ENCODE measurements around the gene PSTK. TPM values are rescaled to one million over a fixed set of nuclear protein-coding genes. Genes with fewer than 3 reads are reported as not detected.

The PSTK gene
- total and polyA plus RNA-seq, 9 of the 15 experiments (the other 6 are each of a cell fraction or from before 2014, with no cell fraction given): 13.2 to 49.7 (median 18.9) TPM

GRCh38 chr10:122980209-122981065 is at the start of gene PSTK (continued):
- TF ChIP-seq ERF (CRISPR knock-in tag; IDR thresholded peaks at IDR 0.05): peak; percentile 70; the same call in 1 of the 2 replicates
- no peak for TF ChIP-seq RFX1 (IDR thresholded peaks at IDR 0.05)
- no peak; the same call in 1 of the 2 replicates for TF ChIP-seq ZNF395 (CRISPR knock-in tag; IDR thresholded peaks at IDR 0.05)
- no peak; the same call in 1 of the 2 replicates for TF ChIP-seq CREB3L1 (IDR thresholded peaks at IDR 0.05; ENCODE audit: borderline replicate concordance, low read depth)
- TF ChIP-seq MAFG (tag; conservative IDR thresholded peaks at IDR 0.05): no peak
- peak; percentile 71 for TF ChIP-seq ZSCAN29 (IDR thresholded peaks at IDR 0.05)
- TF ChIP-seq ZNF318 (IDR thresholded peaks at IDR 0.05; ENCODE audit: borderline replicate concordance in 1 of 2, low read depth in 1 of 2): no peak
- TF ChIP-seq ZNF707 (CRISPR knock-in tag; conservative IDR thresholded peaks at IDR 0.05): no peak
- no peak for TF ChIP-seq ZNF75A (CRISPR knock-in tag; IDR thresholded peaks at IDR 0.05)
- no peak for TF ChIP-seq ZNF124 (CRISPR knock-in tag; IDR thresholded peaks at IDR 0.05)
- no peak for TF ChIP-seq BDP1 (IDR thresholded peaks at IDR 0.05; ENCODE audit: insufficient read depth, insufficient read length)
- no peak for TF ChIP-seq RFX5 (IDR thresholded peaks at IDR 0.05; ENCODE audit: low read depth, low read length)
- TF ChIP-seq NCOA6 (IDR thresholded peaks at IDR 0.05): no peak
- no peak for TF ChIP-seq TARDBP (IDR thresholded peaks at IDR 0.05)
- TF ChIP-seq VEZF1 (CRISPR knock-in tag; IDR thresholded peaks at IDR 0.05): peak; percentile 70

Data from K562 (cell line).